AG09319 (cell line): Measurements from ENCODE around the gene A2ML1.
"Not testable (repeated sequence)": the region's sequence is repeated elsewhere in the genome, so short reads cannot be mapped to it uniquely, and the experiment has no call there.

Experiments used
- DNase-seq: peaks from one replicate; pipeline ENCODE4 v3.0.0-alpha.2; 2010; ENCODE audit warnings: low read depth; ENCODE audit errors: extremely low read depth
- CTCF ChIP-seq: IDR thresholded peaks from 2 replicates; pipeline ENCODE4 v1.5.1; 2011; ENCODE audit warnings: low read depth, mild to moderate bottlenecking, inconsistent platforms, low read length, moderate library complexity

Gene A2ML1

DNA sequence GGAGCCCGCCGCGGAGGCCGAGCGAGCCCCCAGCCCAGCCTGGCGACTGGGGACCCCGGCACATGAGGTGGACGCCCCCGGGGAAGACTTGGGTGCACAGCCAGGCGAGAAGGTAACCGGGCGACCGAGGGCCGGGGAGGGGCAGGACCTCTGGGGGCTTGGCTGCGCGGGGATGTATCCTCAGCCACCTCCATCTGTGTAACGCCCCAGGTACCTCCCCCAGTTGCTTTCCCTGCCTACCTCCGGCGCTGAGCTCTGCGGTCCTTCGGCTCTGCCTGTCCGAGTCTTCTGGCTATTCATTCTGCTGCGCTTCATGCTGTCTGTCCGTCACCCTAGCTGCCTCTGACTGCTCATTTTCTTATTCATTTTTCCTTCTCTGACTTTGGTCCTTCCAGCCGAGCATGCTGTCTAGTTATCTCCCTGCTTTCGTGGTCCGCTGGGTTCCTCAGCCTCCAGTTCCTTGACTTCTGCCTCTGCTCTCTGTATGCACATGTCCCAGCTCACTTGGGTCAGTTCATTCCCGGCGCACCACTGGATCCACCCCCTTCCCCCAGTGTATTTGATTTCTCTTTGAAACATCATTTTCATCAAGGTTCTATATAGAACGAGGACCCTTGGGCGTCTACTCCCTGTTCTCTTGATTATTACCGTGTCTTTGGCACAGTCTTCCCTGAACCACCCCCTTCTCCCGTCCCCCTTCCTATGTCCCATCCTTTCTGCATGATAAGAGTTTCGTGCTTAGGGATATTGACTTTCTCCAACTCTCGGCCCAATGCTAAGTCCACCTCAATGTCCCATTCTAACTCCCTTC is 92.5 kb downstream of the A2ML1 start:
- no peak for DNase-seq
- TF ChIP-seq CTCF = no peak

DNA sequence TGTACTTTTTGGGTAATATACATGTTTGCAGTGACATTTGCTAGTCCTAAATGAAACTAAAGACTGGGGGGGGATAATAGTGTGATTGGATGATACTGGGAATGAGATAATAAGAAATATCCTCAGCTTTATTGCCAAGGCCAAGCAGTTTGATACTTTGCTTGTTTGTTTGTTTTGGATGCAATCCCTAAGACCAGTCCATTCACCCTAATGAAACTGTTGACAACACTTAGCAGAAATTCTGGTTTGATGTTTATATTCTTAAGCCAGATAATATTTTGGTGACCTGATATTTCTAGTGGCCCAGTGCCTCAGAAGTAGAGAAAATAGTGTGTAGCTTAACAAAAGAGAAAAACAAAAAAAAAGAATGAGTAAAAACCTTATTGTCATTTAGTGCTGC is 93.7 kb downstream of the A2ML1 start:
- DNase-seq = no peak
- no peak for TF ChIP-seq CTCF

DNA sequence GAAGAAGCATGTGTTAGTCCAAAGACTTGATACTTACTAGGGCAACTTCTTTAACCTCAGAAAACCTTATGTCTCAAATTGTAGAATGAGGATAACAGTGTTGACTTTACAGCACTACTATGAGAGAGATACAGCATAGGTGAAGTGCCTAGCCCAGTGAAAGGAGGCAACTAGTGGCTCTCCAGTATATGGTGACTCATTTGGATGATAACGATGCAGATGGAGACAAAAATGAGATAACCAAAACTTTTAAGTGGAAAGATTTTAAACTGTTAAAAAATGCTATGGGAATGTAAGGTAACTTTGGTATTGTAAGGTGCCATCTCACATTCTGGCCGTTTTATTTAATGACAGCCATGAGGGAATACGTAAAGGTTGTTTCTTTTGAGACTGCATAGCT is 94.6 kb downstream of the A2ML1 start:
- no peak for TF ChIP-seq CTCF
- no peak for DNase-seq

DNA sequence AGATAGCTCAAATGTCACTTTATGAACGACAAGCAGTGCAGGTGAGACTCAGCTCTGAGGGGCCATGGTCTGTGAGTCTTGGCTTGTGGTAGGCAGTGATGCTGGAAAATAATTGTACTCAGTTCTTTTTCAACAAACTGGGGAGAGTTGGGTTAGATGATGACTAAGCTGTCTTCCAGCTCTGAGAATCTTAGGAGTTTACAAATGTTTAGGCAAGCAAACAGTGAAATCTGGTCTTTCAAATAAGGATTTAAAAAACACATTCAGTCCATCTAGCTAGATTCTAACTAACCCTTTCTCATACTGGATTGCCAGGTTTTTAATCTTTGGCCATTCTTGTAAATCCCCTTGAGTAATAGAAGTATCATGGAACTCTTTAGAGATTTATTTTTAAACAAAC is 95.3 kb downstream of the A2ML1 start:
- TF ChIP-seq CTCF = no peak

DNA sequence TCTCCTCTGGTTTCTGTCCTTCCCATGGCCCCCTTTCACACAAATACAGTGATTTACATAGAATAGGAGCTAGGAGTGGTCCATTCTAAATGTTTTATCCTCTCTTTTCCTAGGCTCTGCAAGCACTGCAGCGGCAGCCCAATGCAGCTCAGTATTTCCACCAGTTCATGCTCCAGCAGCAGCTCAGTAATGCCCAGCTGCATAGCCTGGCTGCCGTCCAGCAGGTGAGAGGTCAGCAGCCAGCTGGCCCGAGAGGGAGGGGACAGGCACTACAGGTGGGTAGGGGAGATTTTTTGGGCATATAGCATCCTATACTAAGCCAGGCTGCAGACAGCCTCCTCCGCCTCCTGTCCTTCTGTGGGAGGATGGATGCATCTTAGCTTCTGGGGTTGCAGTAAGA is 97.2 kb downstream of the A2ML1 start:
- not testable (repeated sequence) for DNase-seq

More for the DNA sequence above, 95.3 kb downstream of the A2ML1 start:
- no peak for DNase-seq

DNA sequence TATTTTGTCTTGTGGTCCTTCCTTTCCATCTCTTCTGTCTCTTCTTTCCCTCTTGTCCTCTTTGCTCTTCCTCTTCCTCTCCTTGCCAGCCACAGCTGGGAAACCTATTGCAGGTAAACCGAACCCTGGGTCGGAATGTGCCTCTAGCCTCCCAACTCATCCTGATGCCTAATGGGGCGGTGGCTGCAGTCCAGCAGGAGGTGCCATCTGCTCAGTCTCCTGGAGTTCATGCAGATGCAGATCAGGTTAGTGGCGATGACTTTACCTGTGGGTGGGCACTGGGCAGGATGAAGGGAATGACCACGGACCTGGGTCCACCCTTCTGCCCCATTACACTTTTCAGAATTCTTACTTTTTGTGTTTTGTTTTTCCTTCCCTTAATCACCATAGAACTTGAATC is 100.1 kb downstream of the A2ML1 start:
- DNase-seq = no peak
- no peak for TF ChIP-seq CTCF
